IMR-90 (cell line): ENCODE data around the gene MRPL23. TPM values are rescaled to one million over a fixed set of nuclear protein-coding genes. Genes with fewer than 3 reads are reported as not detected.

Experiments used
- ATAC-seq: fragments of 200-7000 bp; cut with Tn5 transposase; 2 replicates; pipeline ENCODE4 v1.9.1; 2020; ENCODE audit warnings: low read depth, mild to moderate bottlenecking, moderate library complexity
- BruUV-seq: library from RNA; stranded (reverse); fragments of 400-500 nt; replicated peaks from 2 replicates; lab custom pipeline; 2021; lab: Mats Ljungman, UMichigan
- CTCF ChIA-PET: fragments of 300-600 bp; formaldehyde crosslinking; extraction: SDS; loops from one replicate; lab custom pipeline; 2021; ENCODE audit warnings: antibody characterized with exemption; lab: Yijun Ruan, JAX
- POLR2A ChIA-PET: fragments of 300-600 bp; sonication (Branson Sonifier 250); formaldehyde crosslinking; loops from one replicate; lab custom pipeline; 2022; ENCODE audit warnings: antibody characterized with exemption; ENCODE audit not compliant: unreplicated experiment; lab: Charles Lee
- DNase-seq: peaks from one replicate; pipeline ENCODE4 v3.0.0; 2013
- H2AFZ ChIP-seq: replicated peaks from 2 replicates; pipeline ENCODE3; 2013; ENCODE audit warnings: low read length, mild to moderate bottlenecking; ENCODE audit not compliant: poor library complexity
- H2AK5ac ChIP-seq: 2 replicates; pipeline ENCODE4 v1.6.1; 2013; ENCODE audit warnings: low read depth, low read length, inconsistent platforms
- H2AK9ac ChIP-seq: replicated peaks from 2 replicates; pipeline ENCODE3; 2013; ENCODE audit warnings: mild to moderate bottlenecking, low read depth, low read length, moderate library complexity; ENCODE audit not compliant: poor library complexity
- H2BK120ac ChIP-seq: 2 replicates; pipeline ENCODE4 v1.6.1; 2013; ENCODE audit warnings: low read depth, low read length, inconsistent platforms
- H2BK15ac ChIP-seq: 3 replicates; pipeline ENCODE4 v1.6.1; 2013; ENCODE audit warnings: low read depth, low read length, inconsistent platforms
- H2BK20ac ChIP-seq: 2 replicates; pipeline ENCODE4 v1.6.1; 2013; ENCODE audit warnings: low read depth, mild to moderate bottlenecking, inconsistent platforms, low read length, moderate library complexity
- H2BK5ac ChIP-seq: 2 replicates; pipeline ENCODE4 v1.6.1; 2013; ENCODE audit warnings: mild to moderate bottlenecking, low read depth, low read length, inconsistent platforms; ENCODE audit not compliant: poor library complexity, severe bottlenecking
- H3K14ac ChIP-seq: replicated peaks from 2 replicates; pipeline ENCODE4 v1.6.1; 2013; ENCODE audit warnings: low read depth, low read length, inconsistent platforms
- H3K18ac ChIP-seq: 2 replicates; pipeline ENCODE4 v1.6.1; 2013; ENCODE audit warnings: low read depth, low read length, control low read depth
- H3K23ac ChIP-seq: 2 replicates; pipeline ENCODE4 v1.6.1; 2013; ENCODE audit warnings: low read depth, low read length, inconsistent platforms
- H3K27ac ChIP-seq: 2 replicates; pipeline ENCODE4 v1.5.1; 2013; ENCODE audit warnings: mild to moderate bottlenecking, control low read depth, low read length; ENCODE audit not compliant: insufficient read depth
- H3K27me3 ChIP-seq: 2 replicates; pipeline ENCODE4 v1.6.1; 2013; ENCODE audit warnings: low read length; ENCODE audit not compliant: control insufficient read depth, insufficient read depth
- H3K36me3 ChIP-seq: 2 replicates; pipeline ENCODE4 v1.6.1; 2013; ENCODE audit warnings: low read length, mixed read lengths; ENCODE audit not compliant: control insufficient read depth, insufficient read depth
- H3K4ac ChIP-seq: 2 replicates; pipeline ENCODE4 v1.6.1; 2013; ENCODE audit warnings: low read depth, low read length, inconsistent platforms
- H3K4me1 ChIP-seq: 2 replicates; pipeline ENCODE4 v1.6.1; 2013; ENCODE audit warnings: low read length, mixed read lengths; ENCODE audit not compliant: control insufficient read depth, insufficient read depth
- H3K4me2 ChIP-seq: 2 replicates; pipeline ENCODE4 v1.6.1; 2013; ENCODE audit warnings: low read depth, mild to moderate bottlenecking, control low read depth, low read length, moderate library complexity
- H3K4me3 ChIP-seq: 2 replicates; pipeline ENCODE4 v1.5.1; 2013; ENCODE audit warnings: low read depth, mild to moderate bottlenecking, control low read depth, low read length, moderate library complexity; ENCODE audit not compliant: insufficient read depth
- H3K56ac ChIP-seq: 2 replicates; pipeline ENCODE4 v1.6.1; 2013; ENCODE audit warnings: low read length, inconsistent platforms; ENCODE audit not compliant: insufficient read depth; ENCODE audit errors: extremely low read depth
- H3K79me1 ChIP-seq, 2 experiments: 2 replicates each; pipeline ENCODE4 v1.6.1; 2013; ENCODE audit warnings: low read length in 2 of 2, inconsistent platforms in 1 of 2, low read depth in 1 of 2
- H3K9ac ChIP-seq: 2 replicates; pipeline ENCODE4 v1.6.1; 2013; ENCODE audit warnings: low read depth, low read length, control low read depth
- H3K9me1 ChIP-seq: 2 replicates; pipeline ENCODE4 v1.6.1; 2013; ENCODE audit warnings: low read length, inconsistent platforms; ENCODE audit not compliant: insufficient read depth
- H3K9me3 ChIP-seq: 2 replicates; pipeline ENCODE4 v1.6.1; 2013; ENCODE audit warnings: low read length; ENCODE audit not compliant: control insufficient read depth, insufficient read depth
- H4K20me1 ChIP-seq: 2 replicates; pipeline ENCODE4 v1.6.1; 2013; ENCODE audit warnings: low read length, inconsistent platforms; ENCODE audit not compliant: insufficient read depth
- H4K5ac ChIP-seq: 2 replicates; pipeline ENCODE4 v1.6.1; 2013; ENCODE audit warnings: mild to moderate bottlenecking, low read depth, low read length, control low read depth
- H4K8ac ChIP-seq, 2 experiments: 2 replicates each; pipeline ENCODE4 v1.6.1; 2013; ENCODE audit warnings: low read depth in 2 of 2, low read length in 2 of 2, control low read depth in 1 of 2, inconsistent platforms in 1 of 2
- H4K91ac ChIP-seq: 2 replicates; pipeline ENCODE4 v1.6.1; 2013; ENCODE audit warnings: low read depth, low read length, inconsistent platforms; ENCODE audit not compliant: insufficient read depth
- CEBPB ChIP-seq: IDR thresholded peaks from 2 replicates; pipeline ENCODE4 v1.6.1; 2012; ENCODE audit warnings: low read depth, low read length, improper control_type of control experiment
- CHD1 ChIP-seq: IDR thresholded peaks from 2 replicates; pipeline ENCODE4 v1.6.1; 2012; ENCODE audit warnings: low read depth, low read length, improper control_type of control experiment
- MAFK ChIP-seq: IDR thresholded peaks from 2 replicates; pipeline ENCODE4 v1.6.1; 2012; ENCODE audit warnings: low read depth, low read length, improper control_type of control experiment
- MAZ ChIP-seq: IDR thresholded peaks from 2 replicates; pipeline ENCODE4 v1.6.1; 2012; ENCODE audit warnings: low read depth, mild to moderate bottlenecking, low read length, improper control_type of control experiment, moderate library complexity, borderline replicate concordance
- MXI1 ChIP-seq: IDR thresholded peaks from 2 replicates; pipeline ENCODE4 v1.6.1; 2012; ENCODE audit warnings: low read depth, mild to moderate bottlenecking, low read length, moderate library complexity, borderline replicate concordance
- POLR2A ChIP-seq: IDR thresholded peaks from 2 replicates; pipeline ENCODE4 v1.6.1; 2012; ENCODE audit warnings: mild to moderate bottlenecking, low read depth, low read length
- RAD21 ChIP-seq: IDR thresholded peaks from 2 replicates; pipeline ENCODE4 v1.6.1; 2012; ENCODE audit warnings: low read length, improper control_type of control experiment
- RCOR1 ChIP-seq: IDR thresholded peaks from 2 replicates; pipeline ENCODE4 v1.6.1; 2012; ENCODE audit warnings: mild to moderate bottlenecking, low read length, improper control_type of control experiment; ENCODE audit not compliant: insufficient replicate concordance
- RFX5 ChIP-seq: IDR thresholded peaks from 2 replicates; pipeline ENCODE4 v1.8.0; 2012; ENCODE audit warnings: low read depth, mild to moderate bottlenecking, low read length, moderate library complexity
- SMC3 ChIP-seq: fragments of 150-350 bp; IDR thresholded peaks from 2 replicates; pipeline ENCODE4 v1.6.1; 2016; ENCODE audit warnings: low read depth, mild to moderate bottlenecking, antibody characterized with exemption, low read length, moderate library complexity
- WGBS, 2 experiments: methylation state at CpG; one replicate each; pipeline versions ENCODE4 v1.1.5 to v1.1.7; 2013; ENCODE audit warnings: missing lambda C conversion rate in 2 of 2; ENCODE audit not compliant: insufficient read length in 1 of 2; ENCODE audit errors: extremely low coverage in 2 of 2; 5-methylcytosine and 5-hydroxymethylcytosine counted together
- dilution Hi-C: fragments of 300-500 bp; cut with HindIII; formaldehyde crosslinking; loops from one replicate; pipeline ENCODE4 v1.14.3; 2018; ENCODE audit warnings: low sequenced_read_pairs; ENCODE audit not compliant: unreplicated experiment
- in situ Hi-C: fragments of 300-500 bp; cut with MboI; formaldehyde crosslinking; loops from 3 replicates; pipeline ENCODE4 v1.14.3; 2019; ENCODE audit warnings: low sequenced_read_pairs, inconsistent platforms, mixed read lengths
- intact Hi-C: fragments of 100-400 bp; cut with micrococcal nuclease; formaldehyde crosslinking; loops from 2 replicates; pipeline ENCODE4 v1.10.0; 2022
- polyA plus RNA-seq, 3 experiments: library from polyadenylated mRNA; depleted of rRNA; stranded (reverse); fragments of >200 nt; gene quantifications; 2 replicates each; pipeline ENCODE4 v1.2.3, GENCODE V29; 2012; ENCODE audit warnings: low replicate concordance in 1 of 3
- total RNA-seq: library from RNA; depleted of rRNA; stranded (reverse); fragments of >200 nt; gene quantifications from 2 replicates; pipeline ENCODE4 v1.2.3, GENCODE V29; 2012
- TF ChIP-seq, protein P1 (sequence below): conservative IDR thresholded peaks from 2 replicates; pipeline ENCODE4 v1.5.1; 2012; ENCODE audit warnings: mild to moderate bottlenecking, low read depth, low read length, improper control_type of control experiment
- TF ChIP-seq, protein P2 (sequence below): fragments of 150-350 bp; IDR thresholded peaks from 2 replicates; pipeline ENCODE4 v1.6.1; 2016; ENCODE audit warnings: low read depth, mild to moderate bottlenecking, low read length, moderate library complexity, borderline replicate concordance

The MRPL23 gene
- total and polyA plus RNA-seq, 2 of the 4 experiments (the other 2 are of a cell fraction) = 68.4 to 114 TPM

DNA sequence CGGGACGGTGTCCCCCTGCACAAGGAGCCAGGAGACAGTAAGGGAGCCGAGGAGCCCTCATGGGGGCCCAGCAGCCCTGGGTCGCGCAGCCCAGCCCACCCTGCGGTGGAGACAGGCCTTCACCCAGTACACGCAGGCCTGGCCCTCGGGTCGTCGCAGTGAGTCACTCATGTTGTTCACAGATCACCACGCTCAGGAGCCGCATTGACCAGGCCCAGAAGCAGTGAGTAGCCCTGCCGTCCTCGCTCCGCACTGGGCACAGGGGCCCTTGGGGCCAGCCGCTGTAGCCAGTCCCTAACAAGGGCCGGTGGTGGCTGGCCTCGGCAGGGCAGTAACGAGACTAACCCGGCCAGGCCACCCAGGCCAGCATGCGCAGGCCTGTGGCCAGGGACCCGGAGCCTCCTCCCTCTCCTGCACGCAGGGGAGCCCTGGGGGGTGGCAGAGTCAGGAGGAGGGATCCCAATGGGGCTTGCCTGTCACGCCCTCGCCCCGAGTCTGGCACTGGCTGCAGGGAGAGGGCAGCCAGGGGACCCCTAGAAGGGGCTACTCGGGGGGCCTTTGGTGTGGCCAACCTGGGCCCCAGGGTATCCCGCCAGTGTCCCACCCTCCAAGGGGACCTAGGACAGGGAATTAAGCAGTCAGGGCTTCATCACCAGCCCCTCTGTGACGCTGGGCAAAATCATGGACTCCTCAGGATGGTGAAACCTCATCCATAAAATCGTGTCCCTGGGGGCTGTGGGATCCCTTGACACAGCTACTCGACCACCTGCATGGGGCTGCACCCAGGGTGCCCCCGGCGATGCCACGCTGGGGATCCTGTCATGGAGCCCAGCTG, 10.1 kb upstream of the MRPL23 start (continued):
- no peak for TF ChIP-seq CHD1

DNA sequence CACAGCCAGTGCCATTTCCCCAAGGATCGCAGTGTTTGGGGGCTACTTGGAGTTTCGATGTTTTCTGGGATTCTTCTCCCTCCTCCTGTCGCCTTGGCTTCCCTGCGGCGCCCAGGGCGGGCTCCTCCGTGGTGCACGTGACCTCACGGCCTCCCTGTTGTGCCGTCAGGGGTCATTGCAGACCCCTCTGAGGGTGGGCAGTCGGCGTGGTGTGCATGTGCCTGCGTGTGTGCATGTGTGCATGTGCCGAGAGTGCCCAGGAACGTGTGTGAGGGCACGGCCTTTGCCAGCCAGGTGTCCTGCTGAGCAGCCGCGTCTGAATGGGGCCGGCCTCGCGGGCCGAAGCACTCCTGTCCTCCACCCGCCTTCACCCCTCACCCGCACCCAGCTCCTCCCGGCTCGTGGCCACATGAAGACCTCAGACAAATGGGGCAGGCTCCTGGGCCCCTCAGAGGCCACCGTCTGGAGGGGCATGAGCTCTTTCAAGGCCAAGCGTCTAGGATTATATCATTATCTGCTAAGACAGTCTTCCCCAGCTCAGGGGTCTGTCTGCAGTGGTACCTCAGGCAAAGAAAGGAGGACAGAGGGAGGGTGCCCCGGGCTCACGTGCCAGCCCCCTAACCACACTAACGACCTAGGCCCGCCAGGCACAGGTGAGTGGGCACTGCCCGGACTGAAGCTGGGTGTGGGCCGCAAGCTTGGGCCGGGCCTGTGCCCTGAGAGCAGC, 9.4 kb upstream of the MRPL23 start:
- no peaks in the 10 kb centered on the region for H3K9me3 ChIP-seq
- no peak overlapping the region for H4K5ac ChIP-seq
- CTCF ChIA-PET = no interaction called here
- BruUV-seq = no TSS peak
- H4K20me1 ChIP-seq = no peaks in the 10 kb centered on the region
- no peaks in the 10 kb centered on the region for H3K4me1 ChIP-seq
- H2AK9ac ChIP-seq = peak overlapping the region; percentile 70
- H3K9ac ChIP-seq = no peak overlapping the region
- POLR2A ChIA-PET = no interaction called here
- peaks cover 8% of the 10 kb centered on the region; the same call in 1 of the 2 replicates for H3K27me3 ChIP-seq
- in situ Hi-C loops (no loop called here), intact Hi-C loops (no loop called here), dilution Hi-C loops (no loop called here)
- H3K36me3 ChIP-seq = no peaks in the 10 kb centered on the region
- no peak overlapping the region for H3K27ac ChIP-seq
- ATAC-seq (no peak), DNase-seq (no peak)
- no peak overlapping the region for H3K18ac ChIP-seq
- no peak overlapping the region for H2BK15ac ChIP-seq
- H3K23ac ChIP-seq = no peak overlapping the region
- H2AK5ac ChIP-seq = no peak overlapping the region
- no peak overlapping the region for H3K14ac ChIP-seq
- no peaks in the 10 kb centered on the region for H3K79me1 ChIP-seq
- no peak overlapping the region for H4K8ac ChIP-seq
- H3K4me3 ChIP-seq = no peak overlapping the region
- no peak overlapping the region for H2BK5ac ChIP-seq
- no peak overlapping the region for H3K4me2 ChIP-seq
- 81% methylated on average over 4 of the region's 35 CpGs; no CpG with 5 or more reads in 1 of the 2 experiments for WGBS, 2 experiments
- H4K91ac ChIP-seq = no peak overlapping the region
- no peak overlapping the region for H3K4ac ChIP-seq
- no peak overlapping the region for H2AFZ ChIP-seq
- no peak overlapping the region for H2BK120ac ChIP-seq
- H3K9me1 ChIP-seq = peaks cover 3% of the 10 kb centered on the region; the same call in 1 of the 2 replicates
- no peak overlapping the region for H2BK20ac ChIP-seq
- no peak overlapping the region for H3K56ac ChIP-seq
- TF ChIP-seq, protein P1, sequence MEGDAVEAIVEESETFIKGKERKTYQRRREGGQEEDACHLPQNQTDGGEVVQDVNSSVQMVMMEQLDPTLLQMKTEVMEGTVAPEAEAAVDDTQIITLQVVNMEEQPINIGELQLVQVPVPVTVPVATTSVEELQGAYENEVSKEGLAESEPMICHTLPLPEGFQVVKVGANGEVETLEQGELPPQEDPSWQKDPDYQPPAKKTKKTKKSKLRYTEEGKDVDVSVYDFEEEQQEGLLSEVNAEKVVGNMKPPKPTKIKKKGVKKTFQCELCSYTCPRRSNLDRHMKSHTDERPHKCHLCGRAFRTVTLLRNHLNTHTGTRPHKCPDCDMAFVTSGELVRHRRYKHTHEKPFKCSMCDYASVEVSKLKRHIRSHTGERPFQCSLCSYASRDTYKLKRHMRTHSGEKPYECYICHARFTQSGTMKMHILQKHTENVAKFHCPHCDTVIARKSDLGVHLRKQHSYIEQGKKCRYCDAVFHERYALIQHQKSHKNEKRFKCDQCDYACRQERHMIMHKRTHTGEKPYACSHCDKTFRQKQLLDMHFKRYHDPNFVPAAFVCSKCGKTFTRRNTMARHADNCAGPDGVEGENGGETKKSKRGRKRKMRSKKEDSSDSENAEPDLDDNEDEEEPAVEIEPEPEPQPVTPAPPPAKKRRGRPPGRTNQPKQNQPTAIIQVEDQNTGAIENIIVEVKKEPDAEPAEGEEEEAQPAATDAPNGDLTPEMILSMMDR = no peak
- TF ChIP-seq MAZ = no peak
- no peak for TF ChIP-seq MAFK
- TF ChIP-seq MXI1 = no peak
- no peak for TF ChIP-seq POLR2A
- no peak for TF ChIP-seq RCOR1
- no peak for TF ChIP-seq RFX5
- no peak for TF ChIP-seq CHD1
- TF ChIP-seq, protein P2, sequence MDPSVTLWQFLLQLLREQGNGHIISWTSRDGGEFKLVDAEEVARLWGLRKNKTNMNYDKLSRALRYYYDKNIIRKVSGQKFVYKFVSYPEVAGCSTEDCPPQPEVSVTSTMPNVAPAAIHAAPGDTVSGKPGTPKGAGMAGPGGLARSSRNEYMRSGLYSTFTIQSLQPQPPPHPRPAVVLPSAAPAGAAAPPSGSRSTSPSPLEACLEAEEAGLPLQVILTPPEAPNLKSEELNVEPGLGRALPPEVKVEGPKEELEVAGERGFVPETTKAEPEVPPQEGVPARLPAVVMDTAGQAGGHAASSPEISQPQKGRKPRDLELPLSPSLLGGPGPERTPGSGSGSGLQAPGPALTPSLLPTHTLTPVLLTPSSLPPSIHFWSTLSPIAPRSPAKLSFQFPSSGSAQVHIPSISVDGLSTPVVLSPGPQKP = no peak
- no peak for TF ChIP-seq RAD21
- TF ChIP-seq CEBPB = no peak
- TF ChIP-seq SMC3 = no peak
